HepG2 (cell line): ENCODE data around the gene GRAMD1A. TPM values are rescaled to one million over a fixed set of nuclear protein-coding genes. Genes with fewer than 3 reads are reported as not detected.

Experiments used
- CREM ChIP-seq, 2 experiments: sonication (generic) in 1 of 2; formaldehyde crosslinking in 1 of 2; IDR thresholded peaks; 2 replicates each; pipeline versions ENCODE4 v1.4.0 to v1.6.1; 2016 to 2020; ENCODE audit warnings: antibody characterized with exemption in 1 of 2, mild to moderate bottlenecking in 1 of 2, missing genetic modification reagents in 1 of 2
- ETV6 ChIP-seq: sonication (generic); formaldehyde crosslinking; conservative IDR thresholded peaks from 2 replicates; pipeline ENCODE4 v1.4.0; 2020; ENCODE audit warnings: missing genetic modification reagents
- EZH2 ChIP-seq: conservative IDR thresholded peaks from 2 replicates; pipeline ENCODE4 v1.6.1; 2012; ENCODE audit warnings: mild to moderate bottlenecking, low read depth, low read length, moderate library complexity
- FOXP1 ChIP-seq, 2 experiments: fragments of 450-650 bp in 1 of 2; IDR thresholded peaks; 2 replicates each; pipeline ENCODE4 v1.6.1; 2017 to 2018; ENCODE audit warnings: antibody characterized with exemption in 1 of 2
- KLF9 ChIP-seq: IDR thresholded peaks from 2 replicates; pipeline ENCODE4 v1.6.1; 2016; ENCODE audit warnings: low read depth
- MED8 ChIP-seq: sonication (generic); formaldehyde crosslinking; IDR thresholded peaks from 2 replicates; pipeline ENCODE4 v1.8.1; 2023; ENCODE audit warnings: mild to moderate bottlenecking, missing genetic modification reagents; ENCODE audit not compliant: insufficient replicate concordance
- MYPOP ChIP-seq: sonication (generic); formaldehyde crosslinking; IDR thresholded peaks from 2 replicates; pipeline ENCODE4 v1.8.1; 2023; ENCODE audit warnings: mild to moderate bottlenecking, moderate library complexity, missing genetic modification reagents
- PHF5A ChIP-seq: IDR thresholded peaks from one replicate; pipeline ENCODE4 v1.6.1; 2018; ENCODE audit warnings: low read depth, missing genetic modification reagents; ENCODE audit not compliant: unreplicated experiment
- PRDM10 ChIP-seq: sonication (generic); formaldehyde crosslinking; IDR thresholded peaks from 2 replicates; pipeline ENCODE4 v1.4.0; 2020; ENCODE audit warnings: low read depth, missing genetic modification reagents
- SIX1 ChIP-seq: sonication (generic); formaldehyde crosslinking; IDR thresholded peaks from 2 replicates; pipeline ENCODE4 v1.4.0; 2020; ENCODE audit warnings: missing genetic modification reagents, borderline replicate concordance
- SMYD3 ChIP-seq: sonication (generic); formaldehyde crosslinking; IDR thresholded peaks from 2 replicates; pipeline ENCODE4 v1.8.1; 2023; ENCODE audit warnings: mild to moderate bottlenecking, missing genetic modification reagents
- ZNF414 ChIP-seq: sonication (generic); formaldehyde crosslinking; IDR thresholded peaks from 2 replicates; pipeline ENCODE4 v1.5.0; 2020; ENCODE audit warnings: missing genetic modification reagents
- ZNF546 ChIP-seq: sonication (generic); formaldehyde crosslinking; conservative IDR thresholded peaks from 2 replicates; pipeline ENCODE4 v1.8.1; 2023; ENCODE audit warnings: mild to moderate bottlenecking, missing genetic modification reagents
- ZNF572 ChIP-seq: sonication (generic); formaldehyde crosslinking; IDR thresholded peaks from 2 replicates; pipeline ENCODE4 v1.5.1; 2020; ENCODE audit warnings: mild to moderate bottlenecking, missing genetic modification reagents
- ZNF597 ChIP-seq: sonication (generic); formaldehyde crosslinking; IDR thresholded peaks from 2 replicates; pipeline ENCODE4 v1.5.0; 2020; ENCODE audit warnings: missing genetic modification reagents
- ZNF652 ChIP-seq: IDR thresholded peaks from 2 replicates; pipeline ENCODE4 v1.6.1; 2016; ENCODE audit warnings: low read depth, borderline replicate concordance
- polyA plus RNA-seq, 8 experiments: library from polyadenylated mRNA; depleted of rRNA in 3 of 8; stranded (reverse) in 7 of 8; unstranded in 1 of 8; fragments of >200 nt; fragmentation: Illumina TruSeq in 4 of 8; extraction: Trizol in 4 of 8; gene quantifications; 2 replicates each; pipeline versions ENCODE4 v1.2.1 to v1.2.3, GENCODE V29; 2011 to 2016; ENCODE audit warnings: low read depth in 4 of 8, missing spikeins in 1 of 8, mixed read lengths in 1 of 8; ENCODE audit not compliant: insufficient read depth in 1 of 8
- total RNA-seq, 5 experiments: library from RNA; depleted of rRNA; stranded (reverse); fragments of >200 nt; fragmentation: Illumina TruSeq; extraction: Trizol; gene quantifications; 2 replicates each; pipeline ENCODE4 v1.2.3, GENCODE V29; 2016; ENCODE audit warnings: low read depth in 1 of 5

Gene GRAMD1A
- total and polyA plus RNA-seq, 2 of the 13 experiments (the other 11 are each of a cell fraction or from before 2014, with no cell fraction given) = 14.7 to 181 TPM

GRCh38 chr19:34997071-34997617 is 3.0 kb upstream of the GRAMD1A start (continued):
- TF ChIP-seq PRDM10 (CRISPR knock-in tag) (peak; percentile 90), FOXP1 (IDR thresholded peaks at IDR 0.05) (no peak), FOXP1 (CRISPR knock-in tag; IDR thresholded peaks at IDR 0.05) (peak; percentile 46; the same call in 1 of the 2 replicates), MYPOP (CRISPR knock-in tag) (0 out of 2 replicates have a peak, but pooled peaks have one; percentile 9), PHF5A (CRISPR knock-in tag) (no peak), ZNF546 (CRISPR knock-in tag) (no peak), ZNF414 (CRISPR knock-in tag) (no peak), KLF9 (CRISPR knock-in tag) (no peak), ETV6 (CRISPR knock-in tag) (no peak), MED8 (CRISPR knock-in tag) (no peak), SIX1 (CRISPR knock-in tag) (peak; percentile 24; the same call in 1 of the 2 replicates), ZNF652 (CRISPR knock-in tag) (no peak), ZNF572 (CRISPR knock-in tag) (no peak), CREM (IDR thresholded peaks at IDR 0.05) (peak; percentile 67), CREM (CRISPR knock-in tag; IDR thresholded peaks at IDR 0.05) (no peak), EZH2 (no peak), SMYD3 (CRISPR knock-in tag) (no peak), ZNF597 (CRISPR knock-in tag) (no peak)
